Measurements from ENCODE around the gene RUNX1. TPM values are rescaled to one million over a fixed set of nuclear protein-coding genes. Genes with fewer than 3 reads are reported as not detected.

The RUNX1 gene
- total RNA-seq, 4 donors from 2014 or later, result 2.9 to 18.7 (median 7.7) TPM

GRCh38 chr21:34946385-34946840, 102.7 kb downstream of the RUNX1 start:
- Histone ChIP-seq H3K27me3 (no peaks in the 10 kb centered on the region), H3K4me1 (no peaks in the 10 kb centered on the region), H3K36me3 (no peaks in the 10 kb centered on the region), H3K27ac (no peak overlapping the region), H3K9me3 (no peaks in the 10 kb centered on the region), H3K4me3 (replicated peaks in 1 of 3) (no peak overlapping the region)
- WGBS, 2 donors, result 83 to 84% methylated on average over 1 of the region's 1 CpG
- TF ChIP-seq POLR2A (IDR thresholded peaks at IDR 0.05), result no peak
- TF ChIP-seq CTCF (IDR thresholded peaks at IDR 0.05), result no peak
- intact Hi-C loops (cut with DNase I), result no loop called here
- no peak for DNase-seq

GRCh38 chr21:34945288-34945687, 103.8 kb downstream of the RUNX1 start:
- no peaks in the 10 kb centered on the region for H3K9me3 ChIP-seq
- no peak overlapping the region for H3K27ac ChIP-seq
- no peak overlapping the region for H3K4me3 ChIP-seq (replicated peaks in 1 of 3)
- H3K4me1 ChIP-seq, result no peaks in the 10 kb centered on the region
- TF ChIP-seq POLR2A (IDR thresholded peaks at IDR 0.05) (no peak), CTCF (IDR thresholded peaks at IDR 0.05) (no peak)
- DNase-seq, result no peak
- H3K36me3 ChIP-seq, result no peaks in the 10 kb centered on the region
- no peaks in the 10 kb centered on the region for H3K27me3 ChIP-seq
- intact Hi-C loops (cut with DNase I), result no loop called here
- WGBS, 2 donors, result 78 to 81% methylated on average over 3 of the region's 3 CpGs

- no peaks in the 10 kb centered on the region for H3K27me3 ChIP-seq
- H3K4me1 ChIP-seq, result no peaks in the 10 kb centered on the region
- TF ChIP-seq CTCF (IDR thresholded peaks at IDR 0.05) (no peak), POLR2A (IDR thresholded peaks at IDR 0.05) (no peak)
- no peak overlapping the region for H3K4me3 ChIP-seq (replicated peaks in 1 of 3)
- DNase-seq, result no peak
- no peaks in the 10 kb centered on the region for H3K36me3 ChIP-seq
- H3K27ac ChIP-seq, result no peak overlapping the region
- H3K9me3 ChIP-seq, result no peaks in the 10 kb centered on the region
- WGBS, 2 donors, result 84 to 90% methylated on average over 4 of the region's 4 CpGs
- intact Hi-C loops (cut with DNase I), result no loop called here
Measured at GRCh38 chr21:34944015-34944755, 104.9 kb downstream of the RUNX1 start.

- H3K9me3 ChIP-seq, result no peaks in the 10 kb centered on the region
- TF ChIP-seq CTCF (IDR thresholded peaks at IDR 0.05), result no peak
- TF ChIP-seq POLR2A (IDR thresholded peaks at IDR 0.05), result no peak
- no peak overlapping the region for H3K4me3 ChIP-seq (replicated peaks in 1 of 3)
- no peaks in the 10 kb centered on the region for H3K27me3 ChIP-seq
- H3K4me1 ChIP-seq, result no peaks in the 10 kb centered on the region
- no peaks in the 10 kb centered on the region for H3K36me3 ChIP-seq
- WGBS, 2 donors, result 83 to 87% methylated on average over 7 of the region's 7 CpGs
- H3K27ac ChIP-seq, result no peak overlapping the region
- intact Hi-C loops (cut with DNase I), result no loop called here
- no peak for DNase-seq
Measured at GRCh38 chr21:34942911-34943310, 106.2 kb downstream of the RUNX1 start.

GRCh38 chr21:34941162-34941561, 107.9 kb downstream of the RUNX1 start:
- intact Hi-C loops (cut with DNase I), result no loop called here
- no peaks in the 10 kb centered on the region for H3K9me3 ChIP-seq
- no peak overlapping the region for H3K4me3 ChIP-seq (replicated peaks in 1 of 3)
- 62 to 70% methylated on average over 2 of the region's 2 CpGs for WGBS, 2 donors
- no peak overlapping the region for H3K27ac ChIP-seq
- TF ChIP-seq CTCF (IDR thresholded peaks at IDR 0.05) (no peak), POLR2A (IDR thresholded peaks at IDR 0.05) (no peak)
- no peaks in the 10 kb centered on the region for H3K27me3 ChIP-seq
- no peaks in the 10 kb centered on the region for H3K36me3 ChIP-seq
- H3K4me1 ChIP-seq, result no peaks in the 10 kb centered on the region
- no peak for DNase-seq
